CD14-positive monocyte (primary cell): ENCODE data around the gene APOD. TPM values are rescaled to one million over a fixed set of nuclear protein-coding genes. Genes with fewer than 3 reads are reported as not detected.

Source experiments
- DNase-seq, 3 donors: peaks; one replicate each; pipeline ENCODE4 v3.0.0-alpha.2; 2011 to 2022
- H2AFZ ChIP-seq: 2 replicates; pipeline ENCODE4 v1.6.0; 2012; ENCODE audit warnings: mild to moderate bottlenecking, low read depth, low read length, inconsistent platforms; ENCODE audit not compliant: insufficient read depth, poor library complexity, severe bottlenecking
- H3K27ac ChIP-seq, 2 donors: 1 replicate in 1 of 2; 2 replicates in 1 of 2; pipeline ENCODE4 v1.5.1; 2012 to 2013; ENCODE audit warnings: low read length in 2 of 2, control low read depth in 1 of 2, inconsistent platforms in 1 of 2, low read depth in 1 of 2, mild to moderate bottlenecking in 1 of 2
- H3K27me3 ChIP-seq, 2 donors: one replicate each; pipeline versions ENCODE4 v1.6.0 to v1.6.1; 2011 to 2013; ENCODE audit warnings: low read length in 2 of 2; ENCODE audit not compliant: control insufficient read depth in 2 of 2, insufficient read depth in 2 of 2
- H3K36me3 ChIP-seq, 2 donors: replicated peaks in 1 of 2; 1 replicate in 1 of 2; 2 replicates in 1 of 2; pipeline versions ENCODE4 v1.5.1 to v1.6.1; 2012 to 2013; ENCODE audit warnings: low read length in 2 of 2, control low read depth in 1 of 2, inconsistent platforms in 1 of 2, mild to moderate bottlenecking in 1 of 2; ENCODE audit not compliant: insufficient read depth in 2 of 2, control insufficient read depth in 1 of 2
- H3K4me1 ChIP-seq, 2 donors: 1 replicate in 1 of 2; 2 replicates in 1 of 2; pipeline versions ENCODE4 v1.5.1 to v1.6.1; 2012 to 2013; ENCODE audit warnings: low read length in 2 of 2, control low read depth in 1 of 2, inconsistent platforms in 1 of 2, mild to moderate bottlenecking in 1 of 2, moderate library complexity in 1 of 2; ENCODE audit not compliant: insufficient read depth in 2 of 2, control insufficient read depth in 1 of 2
- H3K4me2 ChIP-seq: replicated peaks from 2 replicates; pipeline ENCODE3; 2012; ENCODE audit warnings: low read length, moderate library complexity, mild to moderate bottlenecking; ENCODE audit not compliant: poor library complexity, severe bottlenecking; ENCODE audit errors: extremely low read depth
- H3K4me3 ChIP-seq, 3 experiments: fragments of 200-600 bp in 1 of 3; sonication (generic) in 1 of 3; replicated peaks in 1 of 3; 1 replicate in 2 of 3; 2 replicates in 1 of 3; pipeline ENCODE4 v1.5.1; 2011 to 2013; ENCODE audit warnings: low read length in 3 of 3, mild to moderate bottlenecking in 3 of 3, control low read depth in 2 of 3, low read depth in 2 of 3, inconsistent platforms in 1 of 3, moderate library complexity in 1 of 3
- H3K79me2 ChIP-seq: 2 replicates; pipeline ENCODE4 v1.6.0; 2012; ENCODE audit warnings: mild to moderate bottlenecking, control low read depth, inconsistent platforms, low read length, moderate library complexity; ENCODE audit not compliant: insufficient read depth
- H3K9ac ChIP-seq: 2 replicates; pipeline ENCODE4 v1.6.0; 2017; ENCODE audit warnings: low read length, mild to moderate bottlenecking; ENCODE audit not compliant: insufficient read depth, poor library complexity, severe bottlenecking
- H3K9me3 ChIP-seq, 2 donors: replicated peaks in 1 of 2; 1 replicate in 1 of 2; 2 replicates in 1 of 2; pipeline versions ENCODE4 v1.5.1 to v1.6.1; 2012 to 2013; ENCODE audit warnings: low read length in 2 of 2, control low read depth in 1 of 2; ENCODE audit not compliant: control insufficient read depth in 1 of 2, insufficient read depth in 1 of 2
- H4K20me1 ChIP-seq: 2 replicates; pipeline ENCODE4 v1.6.0; 2012; ENCODE audit warnings: mild to moderate bottlenecking, low read length, control low read depth, moderate library complexity; ENCODE audit not compliant: insufficient read depth
- H3K27ac Mint-ChIP-seq, 7 donors: one replicate each; pipeline ENCODE4 v1.8.0; 2020; ENCODE audit warnings: mild to moderate bottlenecking in 7 of 7, mixed read lengths in 7 of 7, moderate library complexity in 6 of 7, inconsistent platforms in 2 of 7
- H3K27me3 Mint-ChIP-seq, 3 donors: one replicate each; pipeline ENCODE4 v1.8.0; 2021 to 2022; ENCODE audit warnings: low read depth in 3 of 3, mild to moderate bottlenecking in 3 of 3, mixed read lengths in 3 of 3, moderate library complexity in 3 of 3, inconsistent platforms in 1 of 3
- H3K36me3 Mint-ChIP-seq, 2 donors: one replicate each; pipeline ENCODE4 v1.8.0; 2020; ENCODE audit warnings: mixed read lengths in 2 of 2, inconsistent platforms in 1 of 2, mild to moderate bottlenecking in 1 of 2
- H3K4me1 Mint-ChIP-seq: one replicate; pipeline ENCODE4 v1.8.0; 2020; ENCODE audit warnings: mild to moderate bottlenecking, mixed read lengths
- H3K4me3 Mint-ChIP-seq, 2 donors: one replicate each; pipeline ENCODE4 v1.8.0; 2020; ENCODE audit warnings: mild to moderate bottlenecking in 2 of 2, mixed read lengths in 2 of 2, moderate library complexity in 1 of 2
- H3K9me3 Mint-ChIP-seq, 7 donors: one replicate each; pipeline ENCODE4 v1.8.0; 2020 to 2022; ENCODE audit warnings: mixed read lengths in 7 of 7, mild to moderate bottlenecking in 6 of 7, moderate library complexity in 6 of 7, inconsistent platforms in 2 of 7
- CTCF ChIP-seq: fragments of 200-600 bp; IDR thresholded peaks from one replicate; pipeline ENCODE4 v1.8.0; 2022; ENCODE audit warnings: antibody characterized with exemption, mild to moderate bottlenecking
- whole genome bisulfite sequencing: methylation state at CpG from one replicate; pipeline ENCODE4 v1.1.5; 2013; ENCODE audit warnings: missing lambda C conversion rate; ENCODE audit not compliant: insufficient coverage; 5-methylcytosine and 5-hydroxymethylcytosine counted together
- intact Hi-C, 2 donors: fragments of 100-400 bp; cut with micrococcal nuclease; formaldehyde crosslinking; loops; one replicate each; pipeline versions ENCODE4 v1.15.0 to v1.15.1; 2023
- polyA plus RNA-seq, 3 donors: library from polyadenylated mRNA; depleted of rRNA in 1 of 3; unstranded in 2 of 3; stranded (reverse) in 1 of 3; fragments of 300-500 nt in 2 of 3; fragments of >200 nt in 1 of 3; fragmentation: Illumina TruSeq in 2 of 3; gene quantifications; 1 replicate in 2 of 3; 2 replicates in 1 of 3; pipeline ENCODE4 v1.2.3, GENCODE V29; 2012 to 2021

APOD gene
- polyA plus RNA-seq, 3 donors: not detected

DNA sequence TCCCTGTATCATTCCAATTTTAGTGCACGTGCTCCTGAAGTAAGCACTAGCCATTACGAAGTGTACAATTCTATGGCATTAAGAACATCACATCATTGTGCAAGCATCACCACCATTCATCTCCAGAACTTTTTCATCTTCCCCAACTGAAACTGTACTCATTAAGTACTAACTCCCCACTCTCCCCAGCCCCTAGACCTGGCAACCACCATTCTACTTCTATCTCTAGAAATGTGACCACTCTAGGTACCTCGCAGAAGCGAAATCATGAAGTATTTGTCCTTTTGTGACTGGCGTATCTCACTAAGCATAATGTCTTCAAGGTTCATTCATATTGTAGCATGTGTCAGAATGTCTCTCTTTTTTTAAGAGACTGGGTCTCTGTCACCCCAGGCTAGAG, 52.1 kb downstream of the APOD start:
- Histone ChIP-seq H3K27me3 (no peaks in the 10 kb centered on the region), H2AFZ (no peak overlapping the region), H3K4me3 (no peak overlapping the region), H3K4me2 (no peak overlapping the region), H3K79me2 (peaks cover 87% of the 10 kb centered on the region), H3K27ac (no peak overlapping the region), H3K9ac (no peak overlapping the region), H3K9me3 (no peaks in the 10 kb centered on the region), H3K4me1 (no peaks in the 10 kb centered on the region), H4K20me1 (peaks cover 92% of the 10 kb centered on the region), H3K36me3 (peaks cover 15 to 45% of the 10 kb centered on the region in 2 donors)
- intact Hi-C loops: no loop called here
- TF ChIP-seq CTCF: no peak
- peaks cover 23 to 48% of the 10 kb centered on the region in 2 donors for H3K36me3 Mint-ChIP-seq
- H3K27me3 Mint-ChIP-seq: peaks cover 0 to 7% (median 0%) of the 10 kb centered on the region in 3 donors
- WGBS: 100% methylated on average over 1 of the region's 5 CpGs
- no peak for DNase-seq
- H3K4me3 Mint-ChIP-seq: no peak overlapping the region
- H3K27ac Mint-ChIP-seq: no peak overlapping the region
- H3K4me1 Mint-ChIP-seq: peaks cover 4% of the 10 kb centered on the region
- H3K9me3 Mint-ChIP-seq: peaks cover 0 to 2% (median 0%) of the 10 kb centered on the region in 7 donors

GRCh38 chr3:195526492-195526891, 57.2 kb downstream of the APOD start:
- H3K4me2 ChIP-seq: no peak overlapping the region
- no peaks in the 10 kb centered on the region for H3K27me3 ChIP-seq
- peaks cover 40 to 67% of the 10 kb centered on the region in 2 donors for H3K36me3 Mint-ChIP-seq
- no peaks in the 10 kb centered on the region for H3K4me1 ChIP-seq
- no peak overlapping the region for H3K4me3 Mint-ChIP-seq
- H3K4me3 ChIP-seq: no peak overlapping the region
- H3K79me2 ChIP-seq: peaks cover 58% of the 10 kb centered on the region
- DNase-seq: no peak
- no peak overlapping the region for H2AFZ ChIP-seq
- no peak overlapping the region for H3K27ac Mint-ChIP-seq
- H3K4me1 Mint-ChIP-seq: peaks cover 4% of the 10 kb centered on the region
- no peaks in the 10 kb centered on the region for H3K9me3 ChIP-seq
- H4K20me1 ChIP-seq: peaks cover 91% of the 10 kb centered on the region
- no peak overlapping the region for H3K9ac ChIP-seq
- H3K36me3 ChIP-seq: peaks cover 38 to 71% of the 10 kb centered on the region in 2 donors
- 93% methylated on average over 3 of the region's 4 CpGs for WGBS
- intact Hi-C loops: loop anchor here (10.0 kb wide), 2 partner anchors 842 to 852 kb away; partner anchors contain the start of genes FAM43A (in 1 of the 2) and LSG1 (in 1 of the 2)
- no peak overlapping the region for H3K27ac ChIP-seq
- peaks cover 0 to 2% (median 0%) of the 10 kb centered on the region in 7 donors for H3K9me3 Mint-ChIP-seq
- no peak for TF ChIP-seq CTCF
- peaks cover 0 to 3% (median 0%) of the 10 kb centered on the region in 3 donors for H3K27me3 Mint-ChIP-seq
